ENCODE measurements around the gene ERP27.
A peak's percentile ranks its signal among the peaks of the same experiment; 100 is the strongest.

The ERP27 gene

GRCh38 chr12:14981049-14981448 is 42.7 kb upstream of the ERP27 start:
- no peaks in the 10 kb centered on the region for H3K9me3 ChIP-seq (ENCODE audit: control extremely low read depth in 1 of 5, control insufficient read depth in 4 of 5, insufficient read depth in 2 of 5, low read depth in 1 of 5, low read length in 4 of 5)
- no peaks in the 10 kb centered on the region for H3K27me3 ChIP-seq (replicated peaks in 2 of 5; ENCODE audit: control insufficient read depth in 4 of 5, insufficient read depth in 5 of 5, low read length in 4 of 5)
- peak in 2 of 3 donors; percentile 78 for DNase-seq
- POLR2A ChIA-PET, result interaction anchor here (0.7 kb wide), 1 partner anchor 21 kb away, joined by 4 read pairs; no protein-coding TSS in a partner anchor
- H3K36me3 ChIP-seq (ENCODE audit: control insufficient read depth in 4 of 4, insufficient read depth in 4 of 4, low read length in 3 of 4), result no peaks in the 10 kb centered on the region
- CTCF ChIA-PET, result interaction anchor here (1.1 to 1.8 kb wide), 6 partner anchors 12 to 210 kb away, joined by 3 to 6 read pairs (median 3); a partner anchor contains a TSS
- WGBS (ENCODE audit: insufficient coverage), result 0% methylated on average over 1 of the region's 2 CpGs
- no peak overlapping the region for H3K27ac ChIP-seq (ENCODE audit: insufficient read depth in 1 of 2, low read depth in 1 of 2, low read length in 2 of 2, poor library complexity in 1 of 2, severe bottlenecking in 2 of 2)
- peaks cover 19 to 65% (median 34%) of the 10 kb centered on the region in 4 experiments for H3K4me1 ChIP-seq (ENCODE audit: control extremely low read depth in 1 of 4, control insufficient read depth in 4 of 4, insufficient read depth in 4 of 4, low read length in 3 of 4)
- H3K4me3 ChIP-seq (ENCODE audit: control insufficient read depth in 1 of 7, extremely low read depth in 1 of 7, insufficient read depth in 4 of 7, low read depth in 2 of 7, low read length in 6 of 7), result peak overlapping the region in 1 of 7 experiments; percentile 33

- H3K27ac ChIP-seq (ENCODE audit: insufficient read depth in 1 of 2, low read depth in 1 of 2, low read length in 2 of 2, poor library complexity in 1 of 2, severe bottlenecking in 2 of 2), result no peak overlapping the region
- ChIA-PET POLR2A (no interaction called here), CTCF (no interaction called here)
- no peak overlapping the region for H3K4me3 ChIP-seq (ENCODE audit: control insufficient read depth in 1 of 7, extremely low read depth in 1 of 7, insufficient read depth in 4 of 7, low read depth in 2 of 7, low read length in 6 of 7)
- no peaks in the 10 kb centered on the region for H3K27me3 ChIP-seq (replicated peaks in 2 of 5; ENCODE audit: control insufficient read depth in 4 of 5, insufficient read depth in 5 of 5, low read length in 4 of 5)
- H3K36me3 ChIP-seq (ENCODE audit: control insufficient read depth in 4 of 4, insufficient read depth in 4 of 4, low read length in 3 of 4), result no peaks in the 10 kb centered on the region
- peaks cover 15 to 59% (median 33%) of the 10 kb centered on the region in 4 experiments for H3K4me1 ChIP-seq (ENCODE audit: control extremely low read depth in 1 of 4, control insufficient read depth in 4 of 4, insufficient read depth in 4 of 4, low read length in 3 of 4)
- no peaks in the 10 kb centered on the region for H3K9me3 ChIP-seq (ENCODE audit: control extremely low read depth in 1 of 5, control insufficient read depth in 4 of 5, insufficient read depth in 2 of 5, low read depth in 1 of 5, low read length in 4 of 5)
- no peak for DNase-seq
Measured at GRCh38 chr12:14979468-14979867, 41.1 kb upstream of the ERP27 start.

- Histone ChIP-seq H3K9me3 (ENCODE audit: control extremely low read depth in 1 of 5, control insufficient read depth in 4 of 5, insufficient read depth in 2 of 5, low read depth in 1 of 5, low read length in 4 of 5) (no peaks in the 10 kb centered on the region), H3K4me3 (ENCODE audit: control insufficient read depth in 1 of 7, extremely low read depth in 1 of 7, insufficient read depth in 4 of 7, low read depth in 2 of 7, low read length in 6 of 7) (no peak overlapping the region), H3K4me1 (ENCODE audit: control extremely low read depth in 1 of 4, control insufficient read depth in 4 of 4, insufficient read depth in 4 of 4, low read length in 3 of 4) (peaks cover 6 to 51% (median 28%) of the 10 kb centered on the region in 4 experiments), H3K36me3 (ENCODE audit: control insufficient read depth in 4 of 4, insufficient read depth in 4 of 4, low read length in 3 of 4) (no peaks in the 10 kb centered on the region), H3K27me3 (replicated peaks in 2 of 5; ENCODE audit: control insufficient read depth in 4 of 5, insufficient read depth in 5 of 5, low read length in 4 of 5) (no peaks in the 10 kb centered on the region), H3K27ac (ENCODE audit: insufficient read depth in 1 of 2, low read depth in 1 of 2, low read length in 2 of 2, poor library complexity in 1 of 2, severe bottlenecking in 2 of 2) (no peak overlapping the region)
- no peak for DNase-seq
- ChIA-PET POLR2A (no interaction called here), CTCF (interaction anchor here (1.7 kb wide), 1 partner anchor 8 kb away, joined by 5 read pairs; no protein-coding TSS in a partner anchor)
- WGBS (ENCODE audit: insufficient coverage), result 100% methylated on average over 1 of the region's 3 CpGs
Measured at GRCh38 chr12:14976658-14977057, 38.3 kb upstream of the ERP27 start.

GRCh38 chr12:14975457-14975856 is 37.1 kb upstream of the ERP27 start:
- Histone ChIP-seq H3K9me3 (ENCODE audit: control extremely low read depth in 1 of 5, control insufficient read depth in 4 of 5, insufficient read depth in 2 of 5, low read depth in 1 of 5, low read length in 4 of 5) (no peaks in the 10 kb centered on the region), H3K36me3 (ENCODE audit: control insufficient read depth in 4 of 4, insufficient read depth in 4 of 4, low read length in 3 of 4) (no peaks in the 10 kb centered on the region), H3K27ac (ENCODE audit: insufficient read depth in 1 of 2, low read depth in 1 of 2, low read length in 2 of 2, poor library complexity in 1 of 2, severe bottlenecking in 2 of 2) (no peak overlapping the region), H3K27me3 (replicated peaks in 2 of 5; ENCODE audit: control insufficient read depth in 4 of 5, insufficient read depth in 5 of 5, low read length in 4 of 5) (no peaks in the 10 kb centered on the region), H3K4me3 (ENCODE audit: control insufficient read depth in 1 of 7, extremely low read depth in 1 of 7, insufficient read depth in 4 of 7, low read depth in 2 of 7, low read length in 6 of 7) (no peak overlapping the region), H3K4me1 (ENCODE audit: control extremely low read depth in 1 of 4, control insufficient read depth in 4 of 4, insufficient read depth in 4 of 4, low read length in 3 of 4) (peaks cover 0 to 42% (median 18%) of the 10 kb centered on the region in 4 experiments)
- no peak for DNase-seq
- ChIA-PET POLR2A (no interaction called here), CTCF (interaction anchor here (1.2 to 1.8 kb wide), 2 partner anchors 9 to 14 kb away, joined by 3 to 5 read pairs; partner anchors contain the start of gene ARHGDIB)
- WGBS (ENCODE audit: insufficient coverage), result 67% methylated on average over 3 of the region's 4 CpGs

- H3K4me3 ChIP-seq (ENCODE audit: control insufficient read depth in 1 of 7, extremely low read depth in 1 of 7, insufficient read depth in 4 of 7, low read depth in 2 of 7, low read length in 6 of 7), result no peak overlapping the region
- H3K4me1 ChIP-seq (ENCODE audit: control extremely low read depth in 1 of 4, control insufficient read depth in 4 of 4, insufficient read depth in 4 of 4, low read length in 3 of 4), result peaks cover 0 to 35% (median 13%) of the 10 kb centered on the region in 4 experiments
- ChIA-PET CTCF (interaction anchor here (0.7 to 1.8 kb wide), 2 partner anchors 12 to 13 kb away, joined by 3 to 5 read pairs; partner anchors contain the start of gene ARHGDIB), POLR2A (interaction anchor here (1.4 kb wide), 1 partner anchor 13 kb away, joined by 3 read pairs; no protein-coding TSS in a partner anchor)
- no peak for DNase-seq
- H3K27me3 ChIP-seq (replicated peaks in 2 of 5; ENCODE audit: control insufficient read depth in 4 of 5, insufficient read depth in 5 of 5, low read length in 4 of 5), result no peaks in the 10 kb centered on the region
- no peaks in the 10 kb centered on the region for H3K9me3 ChIP-seq (ENCODE audit: control extremely low read depth in 1 of 5, control insufficient read depth in 4 of 5, insufficient read depth in 2 of 5, low read depth in 1 of 5, low read length in 4 of 5)
- WGBS (ENCODE audit: insufficient coverage), result 100% methylated on average over 3 of the region's 3 CpGs
- H3K36me3 ChIP-seq (ENCODE audit: control insufficient read depth in 4 of 4, insufficient read depth in 4 of 4, low read length in 3 of 4), result no peaks in the 10 kb centered on the region
- H3K27ac ChIP-seq (ENCODE audit: insufficient read depth in 1 of 2, low read depth in 1 of 2, low read length in 2 of 2, poor library complexity in 1 of 2, severe bottlenecking in 2 of 2), result no peak overlapping the region
Measured at GRCh38 chr12:14974633-14975032, 36.3 kb upstream of the ERP27 start.

- Histone ChIP-seq H3K9me3 (ENCODE audit: control extremely low read depth in 1 of 5, control insufficient read depth in 4 of 5, insufficient read depth in 2 of 5, low read depth in 1 of 5, low read length in 4 of 5) (no peaks in the 10 kb centered on the region), H3K27ac (ENCODE audit: insufficient read depth in 1 of 2, low read depth in 1 of 2, low read length in 2 of 2, poor library complexity in 1 of 2, severe bottlenecking in 2 of 2) (no peak within 1 kb of the TSS), H3K4me3 (ENCODE audit: control insufficient read depth in 1 of 7, extremely low read depth in 1 of 7, insufficient read depth in 4 of 7, low read depth in 2 of 7, low read length in 6 of 7) (no peak within 1 kb of the TSS), H3K4me1 (ENCODE audit: control extremely low read depth in 1 of 4, control insufficient read depth in 4 of 4, insufficient read depth in 4 of 4, low read length in 3 of 4) (peaks cover 0 to 26% (median 10%) of the 10 kb centered on the region in 4 experiments), H3K27me3 (replicated peaks in 2 of 5; ENCODE audit: control insufficient read depth in 4 of 5, insufficient read depth in 5 of 5, low read length in 4 of 5) (no peaks in the 10 kb centered on the region), H3K36me3 (ENCODE audit: control insufficient read depth in 4 of 4, insufficient read depth in 4 of 4, low read length in 3 of 4) (no peaks in the 10 kb centered on the region)
- POLR2A ChIA-PET, result no interaction called here
- CTCF ChIA-PET, result interaction anchor here (1.2 to 2.1 kb wide), 3 partner anchors 11 to 20 kb away, joined by 3 to 10 read pairs (median 6); no protein-coding TSS in a partner anchor
- no peak for DNase-seq
- 96% methylated on average over 2 of the region's 2 CpGs for WGBS (ENCODE audit: insufficient coverage)
Measured at GRCh38 chr12:14972816-14973215, 34.5 kb upstream of the ERP27 start, which contains the start of gene PDE6H. Gene PDE6H, plus strand, starts transcription at chr12:14973042. Its CDS starts 4,971 bp downstream, at chr12:14978013.

- ChIA-PET POLR2A (no interaction called here), CTCF (interaction anchor here (1.3 kb wide), 1 partner anchor 199 kb away, joined by 3 read pairs; a partner anchor contains a TSS)
- Histone ChIP-seq H3K4me3 (ENCODE audit: control insufficient read depth in 1 of 7, extremely low read depth in 1 of 7, insufficient read depth in 4 of 7, low read depth in 2 of 7, low read length in 6 of 7) (no peak overlapping the region), H3K27me3 (replicated peaks in 2 of 5; ENCODE audit: control insufficient read depth in 4 of 5, insufficient read depth in 5 of 5, low read length in 4 of 5) (no peaks in the 10 kb centered on the region), H3K4me1 (ENCODE audit: control extremely low read depth in 1 of 4, control insufficient read depth in 4 of 4, insufficient read depth in 4 of 4, low read length in 3 of 4) (peaks cover 7 to 31% (median 14%) of the 10 kb centered on the region in 4 experiments), H3K27ac (ENCODE audit: insufficient read depth in 1 of 2, low read depth in 1 of 2, low read length in 2 of 2, poor library complexity in 1 of 2, severe bottlenecking in 2 of 2) (no peak overlapping the region), H3K9me3 (ENCODE audit: control extremely low read depth in 1 of 5, control insufficient read depth in 4 of 5, insufficient read depth in 2 of 5, low read depth in 1 of 5, low read length in 4 of 5) (no peaks in the 10 kb centered on the region), H3K36me3 (ENCODE audit: control insufficient read depth in 4 of 4, insufficient read depth in 4 of 4, low read length in 3 of 4) (no peaks in the 10 kb centered on the region)
- 77% methylated on average over 3 of the region's 4 CpGs for whole genome bisulfite sequencing (ENCODE audit: insufficient coverage)
- peak in 1 of 3 donors; percentile 44 for DNase-seq
Measured at GRCh38 chr12:14970473-14970872, 32.1 kb upstream of the ERP27 start.
